ENCODE measurements around the gene ARRDC5. TPM values are rescaled to one million over a fixed set of nuclear protein-coding genes. Genes with fewer than 3 reads are reported as not detected.
"Not testable (repeated sequence)": the region's sequence is repeated elsewhere in the genome, so short reads cannot be mapped to it uniquely, and the experiment has no call there.

ARRDC5 gene
- total RNA-seq, 1 donor from 2014 or later: not detected

DNA sequence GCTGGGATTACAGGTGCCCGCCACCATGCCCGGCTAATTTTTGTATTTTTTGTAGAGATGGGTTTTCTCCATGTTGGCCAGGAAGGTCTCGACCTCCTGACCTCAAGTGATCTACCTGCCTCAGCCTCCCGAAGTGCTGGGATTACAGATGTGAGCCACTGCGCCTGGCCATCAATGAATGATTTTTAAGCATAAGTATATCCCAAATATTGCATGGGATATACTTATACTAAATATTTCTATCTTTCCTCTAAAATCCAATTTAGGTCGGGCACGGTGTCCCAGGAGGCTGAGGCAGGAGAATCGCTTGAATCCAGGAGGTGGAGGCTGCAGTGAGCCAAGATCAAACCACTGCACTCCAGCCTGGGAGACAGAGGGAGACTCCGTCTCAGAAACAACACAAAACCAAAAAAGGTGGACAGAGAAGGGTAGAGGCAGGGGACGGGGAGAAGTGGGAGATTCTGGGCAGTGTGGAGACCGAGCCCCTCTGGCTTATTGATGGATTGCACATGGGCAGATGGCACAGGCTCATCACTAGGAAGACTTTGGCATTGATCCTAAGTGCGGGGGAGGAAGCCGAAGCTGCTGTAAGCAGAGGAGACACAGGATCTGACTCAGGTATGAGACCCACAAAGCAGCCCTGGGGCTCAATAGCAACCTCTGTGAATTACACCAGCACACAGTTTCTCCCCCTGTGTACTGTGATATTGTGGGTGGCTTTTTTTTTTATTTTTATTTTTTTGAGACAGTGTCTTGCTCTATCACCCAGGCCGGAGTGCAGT lies 13.5 kb downstream of the ARRDC5 start:
- H3K4me1 Mint-ChIP-seq (ENCODE audit: low read depth, unreplicated experiment): no peaks in the 10 kb centered on the region
- peaks cover 6% of the 10 kb centered on the region for H3K4me1 ChIP-seq (ENCODE audit: insufficient read depth, low read length)
- no peaks in the 10 kb centered on the region for H3K36me3 Mint-ChIP-seq (ENCODE audit: low read depth, unreplicated experiment)
- H3K27me3 Mint-ChIP-seq (ENCODE audit: low read depth, unreplicated experiment): peaks cover 10% of the 10 kb centered on the region
- no peaks in the 10 kb centered on the region for H3K36me3 ChIP-seq (ENCODE audit: insufficient read depth, low read length)
- no peak overlapping the region for H3K27ac ChIP-seq (ENCODE audit: low read depth, low read length)
- H4K20me1 ChIP-seq (ENCODE audit: insufficient read depth, low read length): no peaks in the 10 kb centered on the region
- H3K27ac Mint-ChIP-seq (ENCODE audit: unreplicated experiment): no peak overlapping the region
- H3K9me3 ChIP-seq (ENCODE audit: insufficient read depth, low read depth, low read length): no peaks in the 10 kb centered on the region
- DNase-seq (ENCODE audit: low read depth): peak; percentile 62
- H3K4me3 ChIP-seq (ENCODE audit: insufficient read depth, low read depth, low read length): no peak overlapping the region
- H3K4me2 ChIP-seq (ENCODE audit: low read length): peak overlapping the region; percentile 2
- H2AFZ ChIP-seq (ENCODE audit: low read depth, low read length): no peak overlapping the region
- FAIRE-seq: no peak
- H3K9ac ChIP-seq (ENCODE audit: low read length): no peak overlapping the region
- H3K79me2 ChIP-seq (ENCODE audit: insufficient read depth, low read length): no peaks in the 10 kb centered on the region
- H3K27me3 ChIP-seq (ENCODE audit: insufficient read depth, low read length): no peaks in the 10 kb centered on the region
- TF ChIP-seq EZH2 (IDR thresholded peaks at IDR 0.05; ENCODE audit: insufficient read depth, low read length): no peak
- TF ChIP-seq, protein P1, sequence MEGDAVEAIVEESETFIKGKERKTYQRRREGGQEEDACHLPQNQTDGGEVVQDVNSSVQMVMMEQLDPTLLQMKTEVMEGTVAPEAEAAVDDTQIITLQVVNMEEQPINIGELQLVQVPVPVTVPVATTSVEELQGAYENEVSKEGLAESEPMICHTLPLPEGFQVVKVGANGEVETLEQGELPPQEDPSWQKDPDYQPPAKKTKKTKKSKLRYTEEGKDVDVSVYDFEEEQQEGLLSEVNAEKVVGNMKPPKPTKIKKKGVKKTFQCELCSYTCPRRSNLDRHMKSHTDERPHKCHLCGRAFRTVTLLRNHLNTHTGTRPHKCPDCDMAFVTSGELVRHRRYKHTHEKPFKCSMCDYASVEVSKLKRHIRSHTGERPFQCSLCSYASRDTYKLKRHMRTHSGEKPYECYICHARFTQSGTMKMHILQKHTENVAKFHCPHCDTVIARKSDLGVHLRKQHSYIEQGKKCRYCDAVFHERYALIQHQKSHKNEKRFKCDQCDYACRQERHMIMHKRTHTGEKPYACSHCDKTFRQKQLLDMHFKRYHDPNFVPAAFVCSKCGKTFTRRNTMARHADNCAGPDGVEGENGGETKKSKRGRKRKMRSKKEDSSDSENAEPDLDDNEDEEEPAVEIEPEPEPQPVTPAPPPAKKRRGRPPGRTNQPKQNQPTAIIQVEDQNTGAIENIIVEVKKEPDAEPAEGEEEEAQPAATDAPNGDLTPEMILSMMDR (IDR thresholded peaks at IDR 0.05; ENCODE audit: insufficient read depth, low read depth, low read length): no peak
- peak overlapping the region; percentile 29 for H3K4me3 Mint-ChIP-seq (ENCODE audit: unreplicated experiment)
- H3K9me3 Mint-ChIP-seq (ENCODE audit: unreplicated experiment): no peaks in the 10 kb centered on the region

DNA sequence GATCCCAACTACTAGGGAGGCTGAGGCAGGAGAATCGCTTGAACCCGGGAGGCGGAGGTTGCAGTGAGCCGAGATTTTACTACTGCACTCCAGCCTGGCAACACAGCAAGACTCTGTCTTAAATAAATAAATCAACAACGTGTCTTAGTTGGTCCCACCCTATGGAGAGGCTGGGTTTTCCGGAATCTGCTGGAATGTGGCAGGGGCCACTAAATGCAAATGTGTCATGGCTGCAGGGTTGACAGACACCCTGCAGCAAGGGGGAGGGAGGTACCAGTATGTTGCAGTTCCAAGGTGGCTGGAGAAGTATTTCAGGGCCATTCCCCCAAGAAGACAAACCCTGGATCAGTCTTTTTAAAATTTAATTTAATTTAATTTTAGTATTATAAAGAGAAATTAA lies 14.9 kb downstream of the ARRDC5 start:
- H3K9me3 ChIP-seq (ENCODE audit: insufficient read depth, low read depth, low read length); DNase-seq (ENCODE audit: low read depth); H3K36me3 Mint-ChIP-seq (ENCODE audit: low read depth, unreplicated experiment); H2AFZ ChIP-seq (ENCODE audit: low read depth, low read length); H3K27ac ChIP-seq (ENCODE audit: low read depth, low read length); H3K79me2 ChIP-seq (ENCODE audit: insufficient read depth, low read length); H3K4me1 Mint-ChIP-seq (ENCODE audit: low read depth, unreplicated experiment); H3K9me3 Mint-ChIP-seq (ENCODE audit: unreplicated experiment); H4K20me1 ChIP-seq (ENCODE audit: insufficient read depth, low read length); H3K4me2 ChIP-seq (ENCODE audit: low read length); FAIRE-seq; H3K4me1 ChIP-seq (ENCODE audit: insufficient read depth, low read length); H3K4me3 Mint-ChIP-seq (ENCODE audit: unreplicated experiment); H3K36me3 ChIP-seq (ENCODE audit: insufficient read depth, low read length); H3K4me3 ChIP-seq (ENCODE audit: insufficient read depth, low read depth, low read length); H3K27me3 ChIP-seq (ENCODE audit: insufficient read depth, low read length); H3K9ac ChIP-seq (ENCODE audit: low read length); H3K27ac Mint-ChIP-seq (ENCODE audit: unreplicated experiment): not testable (repeated sequence)
- peaks cover 10% of the 10 kb centered on the region for H3K27me3 Mint-ChIP-seq (ENCODE audit: low read depth, unreplicated experiment)

DNA sequence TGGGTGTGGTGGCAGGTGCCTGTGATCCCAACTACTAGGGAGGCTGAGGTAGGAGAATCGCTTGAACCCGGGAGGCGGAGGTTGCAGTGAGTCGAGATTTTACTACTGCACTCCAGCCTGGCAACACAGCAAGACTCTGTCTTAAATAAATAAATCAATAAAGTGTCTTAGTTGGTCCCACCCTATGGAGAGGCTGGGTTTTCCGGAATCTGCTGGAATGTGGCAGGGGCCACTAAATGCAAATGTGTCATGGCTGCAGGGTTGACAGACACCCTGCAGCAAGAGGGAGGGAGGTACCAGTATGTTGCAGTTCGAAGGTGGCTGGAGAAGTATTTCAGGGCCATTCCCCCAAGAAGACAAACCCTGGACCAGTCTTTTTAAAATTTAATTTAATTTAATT lies 17.7 kb downstream of the ARRDC5 start:
- H4K20me1 ChIP-seq (ENCODE audit: insufficient read depth, low read length); H3K4me3 Mint-ChIP-seq (ENCODE audit: unreplicated experiment); H3K9me3 ChIP-seq (ENCODE audit: insufficient read depth, low read depth, low read length); H3K4me1 Mint-ChIP-seq (ENCODE audit: low read depth, unreplicated experiment); H3K36me3 Mint-ChIP-seq (ENCODE audit: low read depth, unreplicated experiment); H3K4me1 ChIP-seq (ENCODE audit: insufficient read depth, low read length); H2AFZ ChIP-seq (ENCODE audit: low read depth, low read length); H3K36me3 ChIP-seq (ENCODE audit: insufficient read depth, low read length); H3K79me2 ChIP-seq (ENCODE audit: insufficient read depth, low read length); H3K27ac Mint-ChIP-seq (ENCODE audit: unreplicated experiment); H3K27me3 Mint-ChIP-seq (ENCODE audit: low read depth, unreplicated experiment); H3K9ac ChIP-seq (ENCODE audit: low read length); H3K4me2 ChIP-seq (ENCODE audit: low read length); H3K27me3 ChIP-seq (ENCODE audit: insufficient read depth, low read length); DNase-seq (ENCODE audit: low read depth); H3K9me3 Mint-ChIP-seq (ENCODE audit: unreplicated experiment); FAIRE-seq; H3K27ac ChIP-seq (ENCODE audit: low read depth, low read length); H3K4me3 ChIP-seq (ENCODE audit: insufficient read depth, low read depth, low read length): not testable (repeated sequence)

DNA sequence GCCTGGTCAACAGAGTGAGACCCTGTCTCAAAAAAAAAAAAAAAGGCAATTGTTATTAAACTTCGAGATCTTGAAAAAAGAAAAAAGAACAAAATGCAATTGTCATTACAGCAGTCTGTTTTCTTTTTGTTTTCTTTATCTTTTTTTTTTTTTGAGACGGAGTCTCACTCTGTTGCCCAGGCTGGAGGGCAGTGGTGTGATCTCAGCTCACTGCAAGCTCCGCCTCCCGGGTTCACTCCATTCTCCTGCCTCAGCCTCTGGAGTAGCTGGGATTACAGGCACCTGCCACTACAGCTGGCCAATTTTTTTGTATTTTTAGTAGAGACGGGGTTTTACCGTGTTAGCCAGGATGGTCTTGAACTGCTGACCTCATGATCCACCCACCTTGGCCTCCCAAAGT lies 19.8 kb downstream of the ARRDC5 start:
- H3K4me3 ChIP-seq (ENCODE audit: insufficient read depth, low read depth, low read length); H3K79me2 ChIP-seq (ENCODE audit: insufficient read depth, low read length); H3K9ac ChIP-seq (ENCODE audit: low read length); DNase-seq (ENCODE audit: low read depth); H2AFZ ChIP-seq (ENCODE audit: low read depth, low read length); H3K27me3 ChIP-seq (ENCODE audit: insufficient read depth, low read length); H3K36me3 Mint-ChIP-seq (ENCODE audit: low read depth, unreplicated experiment); H3K9me3 Mint-ChIP-seq (ENCODE audit: unreplicated experiment); H3K4me1 Mint-ChIP-seq (ENCODE audit: low read depth, unreplicated experiment); H3K4me2 ChIP-seq (ENCODE audit: low read length); H4K20me1 ChIP-seq (ENCODE audit: insufficient read depth, low read length); H3K4me3 Mint-ChIP-seq (ENCODE audit: unreplicated experiment); H3K27ac Mint-ChIP-seq (ENCODE audit: unreplicated experiment); FAIRE-seq; H3K9me3 ChIP-seq (ENCODE audit: insufficient read depth, low read depth, low read length); H3K36me3 ChIP-seq (ENCODE audit: insufficient read depth, low read length); H3K27me3 Mint-ChIP-seq (ENCODE audit: low read depth, unreplicated experiment); H3K27ac ChIP-seq (ENCODE audit: low read depth, low read length): not testable (repeated sequence)
- H3K4me1 ChIP-seq (ENCODE audit: insufficient read depth, low read length): peaks cover 13% of the 10 kb centered on the region

Data from astrocyte (in vitro differentiated cells and primary cell).